ENCODE results near the gene PRXL2B.

DNA sequence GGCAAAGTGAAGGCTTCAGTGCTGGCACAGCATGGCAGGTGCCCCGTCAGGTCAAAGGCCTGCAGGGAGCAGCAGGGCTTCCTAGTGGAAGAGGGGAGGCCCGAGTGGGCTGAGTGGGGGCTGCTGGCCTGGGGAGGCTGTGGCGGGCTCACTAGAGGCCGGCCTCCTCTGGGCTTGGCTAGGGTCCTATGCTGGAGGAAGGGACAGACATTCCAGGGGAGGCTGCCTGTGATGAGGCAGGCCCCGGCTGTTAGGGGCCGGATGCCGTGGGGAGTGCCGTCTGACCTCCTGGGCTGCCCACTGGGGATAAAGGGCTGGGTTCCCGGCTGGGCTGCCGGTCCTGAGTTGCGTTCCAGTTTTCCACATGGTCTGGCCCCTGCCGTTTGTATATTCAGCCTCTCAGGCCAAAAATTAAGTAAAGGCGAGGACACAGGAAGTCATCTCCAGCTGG lies 21.1 kb downstream of the PRXL2B start:
- TF ChIP-seq, protein P1, sequence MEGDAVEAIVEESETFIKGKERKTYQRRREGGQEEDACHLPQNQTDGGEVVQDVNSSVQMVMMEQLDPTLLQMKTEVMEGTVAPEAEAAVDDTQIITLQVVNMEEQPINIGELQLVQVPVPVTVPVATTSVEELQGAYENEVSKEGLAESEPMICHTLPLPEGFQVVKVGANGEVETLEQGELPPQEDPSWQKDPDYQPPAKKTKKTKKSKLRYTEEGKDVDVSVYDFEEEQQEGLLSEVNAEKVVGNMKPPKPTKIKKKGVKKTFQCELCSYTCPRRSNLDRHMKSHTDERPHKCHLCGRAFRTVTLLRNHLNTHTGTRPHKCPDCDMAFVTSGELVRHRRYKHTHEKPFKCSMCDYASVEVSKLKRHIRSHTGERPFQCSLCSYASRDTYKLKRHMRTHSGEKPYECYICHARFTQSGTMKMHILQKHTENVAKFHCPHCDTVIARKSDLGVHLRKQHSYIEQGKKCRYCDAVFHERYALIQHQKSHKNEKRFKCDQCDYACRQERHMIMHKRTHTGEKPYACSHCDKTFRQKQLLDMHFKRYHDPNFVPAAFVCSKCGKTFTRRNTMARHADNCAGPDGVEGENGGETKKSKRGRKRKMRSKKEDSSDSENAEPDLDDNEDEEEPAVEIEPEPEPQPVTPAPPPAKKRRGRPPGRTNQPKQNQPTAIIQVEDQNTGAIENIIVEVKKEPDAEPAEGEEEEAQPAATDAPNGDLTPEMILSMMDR (IDR thresholded peaks at IDR 0.05) = no peak
- no peak for TF ChIP-seq POLR2A (IDR thresholded peaks at IDR 0.05)
